GM12864 (cell line): ENCODE measurements around the gene HMX2.

Source experiments
- DNase-seq: peaks from one replicate; pipeline ENCODE4 v3.0.0-alpha.2; 2011; ENCODE audit warnings: low read depth
- H3K4me3 ChIP-seq: 2 replicates; pipeline ENCODE4 v1.5.1; 2011; ENCODE audit warnings: mild to moderate bottlenecking, low read depth, low read length, control low read depth
- CTCF ChIP-seq: IDR thresholded peaks from 2 replicates; pipeline ENCODE4 v1.5.1; 2011; ENCODE audit warnings: low read depth, mild to moderate bottlenecking, moderate library complexity, low read length, control low read depth, inconsistent platforms; ENCODE audit errors: missing control alignments

The HMX2 gene

GRCh38 chr10:123147635-123148413 lies at the start of gene HMX2:
TSS of gene HMX2 (plus strand) at chr10:123148136. CDS start at chr10:123148379, 243 bp downstream.
- peak within 1 kb of the TSS; percentile 64 for H3K4me3 ChIP-seq
- peak; percentile 17 for TF ChIP-seq CTCF
- no peak for DNase-seq

- no peak overlapping the region for H3K4me3 ChIP-seq
- no peak for DNase-seq
- TF ChIP-seq CTCF, result no peak
Measured at GRCh38 chr10:123100030-123100762, 47.7 kb upstream of the HMX2 start.

GRCh38 chr10:123101872-123102271 lies 46.1 kb upstream of the HMX2 start:
- no peak for DNase-seq
- H3K4me3 ChIP-seq, result no peak overlapping the region
- no peak for TF ChIP-seq CTCF

- TF ChIP-seq CTCF, result no peak
- DNase-seq, result no peak
- no peak overlapping the region for H3K4me3 ChIP-seq
Measured at GRCh38 chr10:123102673-123103072, 45.3 kb upstream of the HMX2 start.

- DNase-seq, result no peak
- no peak for TF ChIP-seq CTCF
- H3K4me3 ChIP-seq, result no peak overlapping the region
Measured at GRCh38 chr10:123103944-123104343, 44.0 kb upstream of the HMX2 start.

- no peak overlapping the region for H3K4me3 ChIP-seq
- no peak for DNase-seq
- no peak for TF ChIP-seq CTCF
Measured at GRCh38 chr10:123109466-123109865, 38.5 kb upstream of the HMX2 start.
